Measurements from ENCODE around the gene VLDLR.

Gene VLDLR

GRCh38 chr9:2622461-2623287 is 1.1 kb downstream of the VLDLR start:
- no peak for DNase-seq

- DNase-seq, result no peak
Measured at GRCh38 chr9:2623288-2624050, 1.9 kb downstream of the VLDLR start.

- DNase-seq, result no peak
Measured at GRCh38 chr9:2624051-2624682, 2.6 kb downstream of the VLDLR start.

GRCh38 chr9:2625427-2625826 is 3.8 kb downstream of the VLDLR start:
- no peak for DNase-seq

- DNase-seq, result no peak
Measured at GRCh38 chr9:2628919-2629318, 7.3 kb downstream of the VLDLR start.

GRCh38 chr9:2630158-2630557 is 8.6 kb downstream of the VLDLR start:
- DNase-seq, result no peak

- no peak for DNase-seq
Measured at GRCh38 chr9:2631263-2631662, 9.7 kb downstream of the VLDLR start.

- no peak for DNase-seq
Measured at GRCh38 chr9:2634153-2634552, 12.6 kb downstream of the VLDLR start.

- no peak for DNase-seq
Measured at GRCh38 chr9:2634818-2635217, 13.2 kb downstream of the VLDLR start.

- no peak for DNase-seq
Measured at GRCh38 chr9:2635922-2636321, 14.3 kb downstream of the VLDLR start.

GRCh38 chr9:2637390-2637789 is 15.8 kb downstream of the VLDLR start:
- no peak for DNase-seq

- no peak for DNase-seq
Measured at GRCh38 chr9:2638871-2639673, 17.5 kb downstream of the VLDLR start.

- DNase-seq, result no peak
Measured at GRCh38 chr9:2639786-2640185, 18.2 kb downstream of the VLDLR start.

- no peak for DNase-seq
Measured at GRCh38 chr9:2640570-2640969, 19.0 kb downstream of the VLDLR start.

- no peak for DNase-seq
Measured at GRCh38 chr9:2641033-2641432, 19.4 kb downstream of the VLDLR start.

GRCh38 chr9:2642068-2642467 is 20.5 kb downstream of the VLDLR start:
- no peak for DNase-seq

- DNase-seq, result no peak
Measured at GRCh38 chr9:2645569-2645968, 24.0 kb downstream of the VLDLR start.

GRCh38 chr9:2655411-2655901 is 33.9 kb downstream of the VLDLR start:
- peak; percentile 21 for DNase-seq

GRCh38 chr9:2657427-2657826 is 35.8 kb downstream of the VLDLR start:
- DNase-seq, result no peak

- DNase-seq, result no peak
Measured at GRCh38 chr9:2662496-2662895, 40.9 kb downstream of the VLDLR start.

- DNase-seq, result no peak
Measured at GRCh38 chr9:2663461-2664173, 42.0 kb downstream of the VLDLR start.
